Spleen (tissue), 7 donors: Measurements from ENCODE around the gene MNS1.

Experiments used
- CTCF ChIP-seq, 11 experiments: fragments of 200-600 bp in 7 of 11; fragments of 450-650 bp in 4 of 11; sonication (generic) in 4 of 11; IDR thresholded peaks in 8 of 11; conservative IDR thresholded peaks in 3 of 11; 1 replicate in 7 of 11; 2 replicates in 4 of 11; pipeline versions ENCODE4 v1.4.0 to v1.8.0; 2016 to 2021; ENCODE audit warnings: antibody characterized with exemption in 11 of 11, inconsistent platforms in 4 of 11, mild to moderate bottlenecking in 1 of 11
- POLR2A ChIP-seq, 3 donors: fragments of 450-650 bp; IDR thresholded peaks; one replicate each; pipeline ENCODE4 v1.5.1; 2017; ENCODE audit warnings: antibody characterized with exemption in 3 of 3, mild to moderate bottlenecking in 1 of 3
- POLR2AphosphoS5 ChIP-seq, 3 donors: sonication (generic); formaldehyde crosslinking; IDR thresholded peaks; one replicate each; pipeline ENCODE4 v1.5.1; 2017; ENCODE audit warnings: antibody characterized with exemption in 3 of 3
- donor health status: DM: no; HTN: no; CAD: no; lungs with moderate emphysema.
- donor health status: DM: no; HTN: no; CAD: no.
- donor health status: DM: no; HTN: no; CAD: no.

DNA sequence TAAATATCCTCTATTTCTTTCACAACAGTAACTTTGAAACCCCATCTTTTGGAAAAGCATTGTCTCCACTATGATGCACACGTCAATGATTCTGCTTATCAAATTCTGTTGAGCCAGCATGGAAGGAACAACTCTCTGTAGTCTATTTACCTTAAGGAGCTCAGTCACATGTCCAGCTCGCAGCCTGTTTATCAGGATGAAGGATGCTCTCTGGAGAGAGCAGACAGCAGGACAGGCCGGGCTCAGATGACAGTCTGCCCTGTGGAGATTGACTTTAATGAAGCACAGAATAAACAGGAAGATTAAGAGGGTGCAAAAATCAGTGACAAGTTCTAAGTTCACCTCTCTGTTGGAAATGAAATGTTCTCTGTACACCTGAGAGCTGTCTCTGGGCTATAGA, 30.6 kb upstream of the MNS1 start:
- TF ChIP-seq CTCF (IDR thresholded peaks at IDR 0.05 in 8 of 11, conservative IDR thresholded peaks at IDR 0.05 in 3 of 11), result no peak
- TF ChIP-seq POLR2A (IDR thresholded peaks at IDR 0.05), result no peak
- no peak for TF ChIP-seq POLR2AphosphoS5 (IDR thresholded peaks at IDR 0.05)
